ENCODE measurements around the gene RNF20. TPM values are rescaled to one million over a fixed set of nuclear protein-coding genes. Genes with fewer than 3 reads are reported as not detected.
A peak's percentile ranks its signal among the peaks of the same experiment; 100 is the strongest.
"Not testable (repeated sequence)": the region's sequence is repeated elsewhere in the genome, so short reads cannot be mapped to it uniquely, and the experiment has no call there.

Gene RNF20
- total and polyA plus RNA-seq, 8 donors = 6.2 to 30.6 (median 24.0) TPM

GRCh38 chr9:101514071-101514470 is 19.6 kb upstream of the RNF20 start:
- ATAC-seq = peak; percentile 29 to 77 (median 65)
- no peak for TF ChIP-seq CTCF (IDR thresholded peaks at IDR 0.05)
- Histone ChIP-seq H3K4me1 (no peaks in the 10 kb centered on the region), H3K27me3 (no peaks in the 10 kb centered on the region), H3K27ac (no peak overlapping the region), H3K4me3 (no peak overlapping the region), H3K9me3 (no peaks in the 10 kb centered on the region), H3K36me3 (no peaks in the 10 kb centered on the region)
- intact Hi-C loops (cut with DNase I) = no loop called here
- no peak for DNase-seq
- FAIRE-seq = no peak
- WGBS, 2 donors = 4 to 5% methylated on average over 2 of the region's 2 CpGs

GRCh38 chr9:101516655-101517054 is 17.0 kb upstream of the RNF20 start:
- no peak for TF ChIP-seq CTCF (IDR thresholded peaks at IDR 0.05)
- H3K9me3 ChIP-seq = no peaks in the 10 kb centered on the region
- DNase-seq (no peak), FAIRE-seq (no peak), ATAC-seq (no peak)
- H3K4me3 ChIP-seq = no peak overlapping the region
- H3K27me3 ChIP-seq = no peaks in the 10 kb centered on the region
- intact Hi-C loops (cut with DNase I) = no loop called here
- 86 to 87% methylated on average over 1 of the region's 1 CpG for WGBS, 2 donors
- no peaks in the 10 kb centered on the region for H3K4me1 ChIP-seq
- H3K27ac ChIP-seq = no peak overlapping the region
- no peaks in the 10 kb centered on the region for H3K36me3 ChIP-seq

- H3K27ac ChIP-seq; H3K9me3 ChIP-seq; DNase-seq; intact Hi-C loops (cut with DNase I); H3K36me3 ChIP-seq; H3K4me1 ChIP-seq; H3K4me3 ChIP-seq; ATAC-seq; H3K27me3 ChIP-seq; FAIRE-seq: not testable (repeated sequence)
- WGBS, 2 donors = 87 to 93% methylated on average over 3 of the region's 3 CpGs
These were observed 15.2 kb upstream of the RNF20 start for GRCh38 chr9:101518489-101518888.

- FAIRE-seq (no peak), DNase-seq (no peak), ATAC-seq (no peak)
- Histone ChIP-seq H3K4me3 (no peak overlapping the region), H3K4me1 (no peaks in the 10 kb centered on the region), H3K27me3 (no peaks in the 10 kb centered on the region), H3K36me3 (no peaks in the 10 kb centered on the region), H3K9me3 (no peaks in the 10 kb centered on the region), H3K27ac (no peak overlapping the region)
- intact Hi-C loops (cut with DNase I) = loop anchor here in 1 of 3 donors (10.0 kb wide), 1 partner anchor 50 kb away; no protein-coding TSS in a partner anchor
- WGBS, 2 donors = 77 to 81% methylated on average over 6 of the region's 6 CpGs
- TF ChIP-seq CTCF (IDR thresholded peaks at IDR 0.05) = no peak
These were observed 9.3 kb upstream of the RNF20 start for GRCh38 chr9:101524371-101524770.

GRCh38 chr9:101527066-101527465 is 6.6 kb upstream of the RNF20 start:
- DNase-seq = no peak
- 63 to 74% methylated on average over 6 of the region's 6 CpGs for WGBS, 2 donors
- no peaks in the 10 kb centered on the region for H3K36me3 ChIP-seq
- H3K4me3 ChIP-seq = no peak overlapping the region
- H3K27ac ChIP-seq = no peak overlapping the region
- intact Hi-C loops (cut with DNase I) = loop anchor here (5.0 to 10.0 kb wide), 2 partner anchors 52 to 65 kb away; no protein-coding TSS in a partner anchor
- no peaks in the 10 kb centered on the region for H3K9me3 ChIP-seq
- no peaks in the 10 kb centered on the region for H3K27me3 ChIP-seq
- FAIRE-seq = no peak
- H3K4me1 ChIP-seq = no peaks in the 10 kb centered on the region
- TF ChIP-seq CTCF (IDR thresholded peaks at IDR 0.05) = no peak
- ATAC-seq = no peak
